IPS-20b (cell line): ENCODE data around the gene UQCC5.

ENCODE experiments used
- H3K27ac ChIP-seq: one replicate; pipeline ENCODE4 v1.5.1; 2013; ENCODE audit warnings: low read length
- H3K27me3 ChIP-seq: 2 replicates; pipeline ENCODE4 v1.6.1; 2013; ENCODE audit warnings: mild to moderate bottlenecking, low read length, inconsistent platforms; ENCODE audit not compliant: insufficient read depth
- H3K36me3 ChIP-seq: 2 replicates; pipeline ENCODE4 v1.6.1; 2013; ENCODE audit warnings: low read depth, mild to moderate bottlenecking, inconsistent platforms, low read length, moderate library complexity; ENCODE audit not compliant: insufficient read depth
- H3K4me1 ChIP-seq: 2 replicates; pipeline ENCODE4 v1.6.1; 2013; ENCODE audit warnings: mild to moderate bottlenecking, control low read depth, inconsistent platforms, low read length, moderate library complexity; ENCODE audit not compliant: insufficient read depth
- H3K4me3 ChIP-seq: 2 replicates; pipeline ENCODE4 v1.5.1; 2013; ENCODE audit warnings: mild to moderate bottlenecking, low read length, inconsistent platforms
- H3K9ac ChIP-seq: 2 replicates; pipeline ENCODE4 v1.6.1; 2013; ENCODE audit warnings: low read depth, mild to moderate bottlenecking, inconsistent platforms, low read length, moderate library complexity
- H3K9me3 ChIP-seq: 2 replicates; pipeline ENCODE4 v1.6.1; 2013; ENCODE audit warnings: mild to moderate bottlenecking, low read depth, low read length, inconsistent platforms; ENCODE audit not compliant: insufficient read depth

The UQCC5 gene

DNA sequence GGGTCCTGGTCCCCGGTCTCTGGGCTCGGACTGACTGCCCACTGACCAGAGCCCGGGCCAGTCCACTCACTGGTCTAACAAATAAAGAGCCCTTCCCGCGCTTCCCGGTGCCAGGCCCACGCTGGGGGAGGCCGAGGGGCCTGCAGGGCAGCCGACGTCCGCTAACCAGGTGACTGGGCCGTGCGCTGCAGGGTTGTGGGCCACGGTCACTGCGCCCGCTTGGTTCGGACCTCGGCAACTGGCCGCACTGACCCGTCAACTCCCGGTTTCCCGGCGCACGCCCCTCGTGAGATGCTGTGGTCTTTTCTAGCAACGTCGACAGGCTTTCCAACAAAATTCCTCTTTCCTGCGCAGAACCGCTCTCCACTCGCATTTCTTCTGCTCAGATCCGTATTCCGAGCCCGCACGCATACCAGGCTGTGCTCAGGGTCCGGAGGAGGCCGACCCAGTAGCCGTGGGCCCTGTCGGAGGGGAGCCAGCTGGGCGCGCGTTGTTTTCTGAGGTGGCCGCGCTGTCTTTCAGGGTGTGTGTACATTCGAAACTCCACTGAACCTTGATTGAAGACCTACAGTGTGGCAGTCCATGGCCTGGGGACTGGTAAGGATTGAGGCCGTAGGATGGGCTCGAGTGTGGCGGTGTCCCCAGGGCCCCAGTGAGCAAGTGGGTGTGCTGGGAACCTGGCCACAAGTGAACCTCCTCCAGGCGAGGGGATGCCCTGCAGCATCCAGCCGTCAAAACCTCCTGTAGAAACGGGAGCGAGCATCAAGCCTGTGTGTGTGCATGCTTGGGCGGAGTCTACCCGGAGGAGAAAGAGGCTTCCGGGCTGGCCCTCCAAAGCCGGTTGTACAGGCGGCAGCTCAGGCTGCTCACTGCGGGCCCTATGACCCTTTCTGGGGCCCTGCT is 1.9 kb upstream of the UQCC5 start:
- Histone ChIP-seq H3K4me3 (peak overlapping the region; percentile 68), H3K9ac (peak overlapping the region; percentile 74), H3K4me1 (peaks cover 14% of the 10 kb centered on the region), H3K27me3 (no peaks in the 10 kb centered on the region), H3K9me3 (no peaks in the 10 kb centered on the region), H3K36me3 (peaks cover 16% of the 10 kb centered on the region), H3K27ac (no peak overlapping the region)

DNA sequence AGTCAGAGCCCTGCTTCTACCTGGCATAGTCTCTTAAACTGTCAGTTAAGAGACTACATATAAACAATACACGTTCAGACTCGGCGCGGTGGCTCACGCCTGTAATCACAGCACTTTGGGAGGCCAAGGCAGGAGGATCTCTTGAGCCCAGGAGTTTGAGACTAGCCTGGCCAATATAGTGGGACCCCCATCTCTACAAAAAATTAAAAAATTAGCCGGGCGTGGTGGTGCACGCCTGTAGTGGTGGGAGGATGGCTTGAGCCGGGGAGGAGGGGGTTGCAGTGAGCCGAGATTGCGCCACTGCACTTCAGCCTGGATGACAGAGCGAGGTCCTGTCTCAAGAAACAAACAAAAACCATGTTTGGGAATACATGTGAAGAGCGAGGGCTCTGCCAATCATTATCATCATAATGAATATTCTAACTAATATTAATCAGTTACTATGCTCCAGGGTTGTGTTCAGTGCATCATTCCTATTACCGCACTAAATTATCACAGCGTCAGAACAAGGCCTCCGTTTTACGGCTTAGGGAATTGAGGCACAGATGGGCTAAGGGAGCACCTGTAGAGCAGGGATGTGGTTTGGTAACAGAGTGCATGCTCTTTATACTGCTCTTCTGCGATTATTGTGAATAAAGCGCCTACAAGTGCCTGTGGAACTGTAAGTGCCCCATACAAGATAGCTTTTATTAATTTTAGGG is 844 bp upstream of the UQCC5 start:
- peaks cover 14% of the 10 kb centered on the region for H3K4me1 ChIP-seq
- no peaks in the 10 kb centered on the region for H3K9me3 ChIP-seq
- H3K27me3 ChIP-seq, result no peaks in the 10 kb centered on the region
- peak overlapping the region; percentile 34; the same call in 1 of the 2 replicates for H3K4me3 ChIP-seq
- peaks cover 25% of the 10 kb centered on the region for H3K36me3 ChIP-seq
- no peak overlapping the region for H3K27ac ChIP-seq
- H3K9ac ChIP-seq, result no peak overlapping the region

DNA sequence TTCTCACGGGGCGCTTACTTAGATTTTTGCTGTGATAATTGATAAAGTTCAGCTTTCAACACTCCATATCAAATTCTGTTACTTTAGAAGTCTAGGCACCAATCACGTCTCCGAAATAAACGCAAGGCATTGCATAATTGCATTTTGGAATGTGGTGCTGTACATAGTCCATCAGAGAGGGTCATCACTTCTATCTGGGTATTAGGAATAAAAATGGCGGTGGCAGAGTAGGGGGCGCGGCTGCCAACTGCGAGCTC is 365 bp upstream of the UQCC5 start:
- Histone ChIP-seq H3K4me1 (peaks cover 14% of the 10 kb centered on the region), H3K9me3 (no peaks in the 10 kb centered on the region), H3K4me3 (peak overlapping the region; percentile 34; the same call in 1 of the 2 replicates), H3K9ac (no peak overlapping the region), H3K36me3 (peaks cover 25% of the 10 kb centered on the region), H3K27me3 (no peaks in the 10 kb centered on the region), H3K27ac (no peak overlapping the region)

DNA sequence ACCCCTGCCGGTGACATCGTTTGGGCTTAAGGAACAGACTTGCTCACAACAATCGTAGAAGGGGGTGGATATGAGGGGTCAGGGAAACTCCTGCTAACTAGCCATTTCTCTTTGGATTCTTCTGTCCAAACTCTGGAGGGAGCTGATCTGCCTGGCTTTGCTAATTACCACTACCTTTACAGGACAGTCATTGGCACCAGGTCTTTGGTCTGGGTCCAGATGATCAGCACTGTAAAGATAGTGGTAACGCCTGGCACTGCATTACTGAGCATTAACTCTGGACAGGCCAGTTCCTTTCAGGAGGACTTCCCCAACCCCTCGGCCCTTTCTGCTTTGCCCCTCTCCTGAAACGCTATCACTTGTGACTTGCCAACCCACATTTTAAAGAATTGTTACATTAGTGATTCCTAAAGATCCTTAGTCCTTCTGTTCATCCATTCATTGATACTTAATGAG is 788 bp downstream of the UQCC5 start:
- Histone ChIP-seq H3K4me1 (peaks cover 12% of the 10 kb centered on the region), H3K36me3 (peaks cover 31% of the 10 kb centered on the region), H3K9me3 (no peaks in the 10 kb centered on the region), H3K27ac (no peak overlapping the region), H3K27me3 (no peaks in the 10 kb centered on the region), H3K4me3 (peak overlapping the region; percentile 91), H3K9ac (peak overlapping the region; percentile 94)

DNA sequence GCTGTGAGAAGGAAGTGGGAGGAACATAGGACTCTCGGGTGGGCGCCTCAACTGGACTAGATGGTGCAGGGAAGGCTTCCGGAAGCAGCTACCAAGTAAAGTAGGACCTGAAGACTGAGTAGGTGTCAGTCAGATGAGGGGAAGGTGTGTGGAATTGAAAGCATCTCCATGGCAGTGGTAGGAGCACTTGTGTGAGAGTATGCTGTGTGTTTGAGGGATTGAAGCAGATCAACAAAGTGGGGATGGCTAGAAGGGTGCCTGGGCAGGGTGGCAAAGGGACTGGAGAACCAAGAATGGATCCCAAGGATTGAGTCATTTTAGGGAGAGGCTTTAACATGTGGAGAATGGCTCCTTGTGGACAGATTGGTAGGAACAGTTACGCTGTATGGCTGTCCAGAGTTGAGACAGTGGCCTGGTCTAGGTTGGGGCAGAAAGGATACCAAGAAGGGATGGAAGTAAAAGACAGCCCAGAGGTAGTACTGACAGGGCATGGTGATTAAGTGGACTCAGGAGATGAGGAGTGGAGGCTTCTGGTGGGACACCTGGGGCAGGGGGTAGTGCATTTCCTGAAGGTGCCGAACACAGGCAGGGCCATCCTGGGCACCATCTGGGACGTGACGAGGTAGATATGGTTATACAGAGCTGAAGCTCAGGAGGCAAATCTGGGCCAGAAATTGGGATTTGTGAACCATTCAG is 1.5 kb downstream of the UQCC5 start:
- Histone ChIP-seq H3K36me3 (peaks cover 31% of the 10 kb centered on the region), H3K9me3 (no peaks in the 10 kb centered on the region), H3K4me3 (peak overlapping the region; percentile 91), H3K27ac (no peak overlapping the region), H3K9ac (peak overlapping the region; percentile 94; the same call in 1 of the 2 replicates), H3K27me3 (no peaks in the 10 kb centered on the region), H3K4me1 (peaks cover 8% of the 10 kb centered on the region)

DNA sequence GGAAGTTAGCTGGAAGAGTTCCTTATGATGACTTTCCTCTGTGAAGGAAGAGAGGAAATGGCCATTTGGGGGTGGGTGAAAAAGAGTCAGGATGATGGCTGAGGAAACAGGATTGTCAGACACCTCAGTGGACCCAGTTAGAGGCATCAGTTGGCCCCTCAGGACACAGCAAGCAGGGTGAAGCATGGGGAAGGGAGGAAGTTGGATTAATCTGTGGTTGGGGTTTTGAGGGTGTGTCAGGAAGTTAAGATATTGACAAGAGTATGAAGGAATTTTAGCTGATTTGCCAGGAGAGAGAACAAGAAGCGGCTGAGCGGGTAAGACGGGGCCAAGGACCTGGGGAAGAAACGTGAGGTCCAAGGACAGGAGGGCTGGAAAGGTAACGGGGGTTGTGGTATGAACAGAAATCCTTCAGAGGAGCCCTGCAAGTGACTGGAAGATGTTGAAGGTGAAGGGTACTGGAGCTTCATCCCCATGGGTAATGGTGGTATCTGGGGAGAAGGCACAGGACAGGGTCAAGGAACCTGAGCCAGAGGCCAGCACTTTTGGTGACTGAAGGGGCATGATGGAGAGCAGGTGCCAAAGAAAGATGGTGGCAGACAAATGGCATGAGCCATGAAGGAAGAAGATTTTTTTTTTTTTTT is 2.7 kb downstream of the UQCC5 start:
- Histone ChIP-seq H3K27ac (no peak overlapping the region), H3K27me3 (no peaks in the 10 kb centered on the region), H3K4me1 (peaks cover 8% of the 10 kb centered on the region), H3K9me3 (no peaks in the 10 kb centered on the region), H3K9ac (no peak overlapping the region), H3K4me3 (no peak overlapping the region), H3K36me3 (peaks cover 31% of the 10 kb centered on the region)

DNA sequence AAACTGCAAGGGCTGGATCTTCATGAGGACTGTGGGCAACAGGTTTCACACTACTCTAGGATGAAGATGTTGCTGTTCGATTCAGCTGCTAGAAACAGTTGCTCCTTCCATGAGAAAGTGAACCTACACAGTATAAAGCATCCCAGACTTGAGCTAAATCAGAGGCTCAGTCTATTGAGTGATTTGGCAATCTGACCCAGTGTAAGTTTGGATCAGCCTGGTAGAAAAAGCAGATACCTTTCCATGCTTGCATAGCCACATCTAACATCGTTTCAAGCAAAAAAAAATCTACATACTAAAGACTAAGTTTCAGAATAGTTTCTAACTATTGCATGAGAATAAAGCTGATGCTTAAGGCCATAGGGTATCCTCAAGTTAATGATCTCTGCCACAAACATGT is 4.6 kb downstream of the UQCC5 start:
- Histone ChIP-seq H3K4me3 (no peak overlapping the region), H3K9me3 (no peaks in the 10 kb centered on the region), H3K9ac (no peak overlapping the region), H3K27ac (no peak overlapping the region), H3K27me3 (no peaks in the 10 kb centered on the region), H3K36me3 (peaks cover 41% of the 10 kb centered on the region), H3K4me1 (peaks cover 8% of the 10 kb centered on the region; the same call in 1 of the 2 replicates)

DNA sequence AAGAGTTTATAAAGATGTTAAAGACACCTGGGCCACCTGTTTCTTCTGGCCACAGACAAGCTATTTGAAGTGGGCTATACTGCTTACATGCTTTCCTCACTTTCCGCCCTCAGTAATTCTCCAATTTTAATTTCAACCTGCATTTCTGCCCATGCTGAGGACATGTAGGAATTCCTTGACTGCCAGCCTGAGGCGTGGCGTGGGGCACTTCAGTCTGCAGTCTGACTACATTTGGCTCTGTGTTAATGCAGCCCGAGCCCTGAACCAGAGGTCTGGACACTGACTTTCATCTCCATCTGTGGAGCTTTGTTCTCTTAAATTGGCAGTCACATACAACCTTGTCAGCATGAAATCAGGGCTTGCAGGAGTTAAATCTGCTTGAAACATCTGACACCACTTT is 8.5 kb downstream of the UQCC5 start:
- H3K36me3 ChIP-seq, result peaks cover 64% of the 10 kb centered on the region
- no peaks in the 10 kb centered on the region for H3K4me1 ChIP-seq
- no peaks in the 10 kb centered on the region for H3K27me3 ChIP-seq
- H3K9me3 ChIP-seq, result no peaks in the 10 kb centered on the region
- H3K9ac ChIP-seq, result no peak overlapping the region
- H3K4me3 ChIP-seq, result no peak overlapping the region
- no peak overlapping the region for H3K27ac ChIP-seq

DNA sequence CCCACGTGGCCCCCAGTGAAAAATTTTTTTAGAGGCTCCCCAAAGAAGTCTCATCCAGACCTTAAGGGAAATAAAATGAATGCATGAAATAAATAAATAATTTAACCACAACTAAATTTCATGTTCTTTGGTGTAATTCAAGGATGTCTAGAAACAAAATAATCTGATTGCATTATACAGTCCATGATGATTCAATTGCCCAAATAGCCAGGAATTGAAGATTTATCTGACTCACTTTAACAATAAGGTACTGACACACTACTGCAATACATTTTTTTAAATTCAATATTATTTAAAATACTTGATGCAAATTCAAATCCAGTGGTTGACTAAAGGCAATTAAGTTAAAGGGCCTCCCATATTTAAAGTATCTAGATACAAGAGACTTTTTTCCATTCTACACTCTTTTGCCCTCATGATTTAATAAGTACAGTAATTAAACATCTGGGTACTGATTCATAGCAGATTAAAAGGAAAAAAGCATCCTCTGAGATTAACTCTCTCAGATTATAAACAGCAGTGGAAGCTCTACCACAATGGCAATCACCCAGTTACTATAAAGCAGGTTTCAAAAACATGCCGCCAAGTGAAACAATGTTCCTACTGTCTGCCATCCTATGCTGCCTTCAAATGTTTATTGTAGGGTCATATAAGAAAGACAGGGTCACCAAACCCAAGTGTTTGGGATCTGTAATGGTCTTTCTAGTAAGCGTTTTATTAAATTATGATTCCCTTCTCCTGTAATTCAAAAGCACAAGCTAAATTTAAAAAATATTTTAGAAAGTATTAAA is 9.9 kb downstream of the UQCC5 start:
- no peaks in the 10 kb centered on the region for H3K4me1 ChIP-seq
- no peak overlapping the region for H3K9ac ChIP-seq
- no peak overlapping the region for H3K4me3 ChIP-seq
- no peak overlapping the region for H3K27ac ChIP-seq
- H3K9me3 ChIP-seq, result no peaks in the 10 kb centered on the region
- H3K27me3 ChIP-seq, result no peaks in the 10 kb centered on the region
- peaks cover 62% of the 10 kb centered on the region for H3K36me3 ChIP-seq

DNA sequence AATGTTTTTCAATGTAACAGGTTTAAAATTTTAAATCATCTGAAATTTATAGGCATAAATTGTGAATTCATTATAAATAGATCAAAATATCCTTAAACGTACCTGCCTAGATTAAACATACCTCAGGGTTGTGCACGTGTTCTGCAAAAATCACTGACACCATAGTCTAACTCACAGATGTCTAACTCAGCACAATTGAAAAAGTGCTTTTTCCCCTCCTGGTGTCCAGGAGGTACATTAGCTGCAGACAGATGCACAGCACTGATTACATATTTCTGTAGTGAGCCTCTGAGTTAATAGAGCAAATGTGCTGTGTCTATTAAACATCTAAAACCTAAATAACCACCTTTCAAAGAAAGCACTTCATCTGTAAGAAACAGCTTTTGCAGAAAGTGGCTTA is 10.7 kb downstream of the UQCC5 start:
- Histone ChIP-seq H3K27ac (no peak overlapping the region), H3K9me3 (no peaks in the 10 kb centered on the region), H3K36me3 (peaks cover 64% of the 10 kb centered on the region), H3K4me1 (no peaks in the 10 kb centered on the region), H3K27me3 (no peaks in the 10 kb centered on the region), H3K4me3 (no peak overlapping the region), H3K9ac (no peak overlapping the region)

DNA sequence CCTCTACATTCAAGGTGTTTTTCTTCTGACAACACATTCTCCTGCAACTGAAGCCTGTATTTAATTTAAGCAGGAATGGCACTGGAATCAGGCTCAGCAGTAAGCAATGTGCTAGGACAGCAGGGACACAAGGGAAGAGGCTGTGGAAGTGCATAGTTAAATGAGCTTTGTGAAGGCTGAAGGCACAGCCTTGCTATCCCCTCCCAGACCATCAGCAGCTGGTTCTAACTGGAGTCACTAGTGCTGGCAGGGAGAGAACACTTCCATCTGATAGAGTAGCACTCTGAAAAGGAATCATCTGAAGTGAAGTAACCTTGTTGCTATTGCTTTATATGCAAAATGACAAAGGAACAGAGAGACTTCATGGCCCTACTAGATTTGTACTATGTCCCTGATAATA is 14.7 kb downstream of the UQCC5 start:
- Histone ChIP-seq H3K9me3 (no peaks in the 10 kb centered on the region), H3K36me3 (peaks cover 76% of the 10 kb centered on the region), H3K27ac (no peak overlapping the region), H3K4me3 (no peak overlapping the region), H3K4me1 (no peaks in the 10 kb centered on the region), H3K27me3 (no peaks in the 10 kb centered on the region), H3K9ac (no peak overlapping the region)
